ENCODE data around the gene NR6A1.

GRCh38 chr9:124801356-124801755, 30.2 kb upstream of the NR6A1 start:
- no peak for TF ChIP-seq CTCF (IDR thresholded peaks at IDR 0.05; ENCODE audit: insufficient read depth, low read length, poor library complexity, severe bottlenecking)
- TF ChIP-seq EZH2phosphoT487 (conservative IDR thresholded peaks at IDR 0.05; ENCODE audit: low read length), result no peak
